Measurements from ENCODE around the gene COPS9.

DNA sequence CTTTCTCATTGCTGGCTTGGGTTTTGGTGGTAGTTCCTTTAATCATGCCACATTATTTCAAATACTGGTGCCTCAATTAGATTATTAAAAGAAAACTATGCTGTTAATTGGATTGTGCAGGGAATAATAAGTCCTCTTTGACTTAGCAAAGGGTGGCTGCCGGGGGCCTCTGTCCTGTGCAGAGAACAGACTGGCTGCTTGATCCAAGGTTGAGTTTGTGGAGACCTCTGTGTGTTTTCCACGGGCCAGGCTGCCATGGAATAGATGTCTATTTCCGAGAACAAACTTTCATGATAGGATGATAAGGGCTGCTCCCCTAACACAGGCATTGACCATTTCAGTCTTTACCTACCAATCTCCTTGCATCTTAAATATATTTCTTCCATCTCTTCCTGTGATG is 34.8 kb upstream of the COPS9 start:
- TF ChIP-seq, protein P1, sequence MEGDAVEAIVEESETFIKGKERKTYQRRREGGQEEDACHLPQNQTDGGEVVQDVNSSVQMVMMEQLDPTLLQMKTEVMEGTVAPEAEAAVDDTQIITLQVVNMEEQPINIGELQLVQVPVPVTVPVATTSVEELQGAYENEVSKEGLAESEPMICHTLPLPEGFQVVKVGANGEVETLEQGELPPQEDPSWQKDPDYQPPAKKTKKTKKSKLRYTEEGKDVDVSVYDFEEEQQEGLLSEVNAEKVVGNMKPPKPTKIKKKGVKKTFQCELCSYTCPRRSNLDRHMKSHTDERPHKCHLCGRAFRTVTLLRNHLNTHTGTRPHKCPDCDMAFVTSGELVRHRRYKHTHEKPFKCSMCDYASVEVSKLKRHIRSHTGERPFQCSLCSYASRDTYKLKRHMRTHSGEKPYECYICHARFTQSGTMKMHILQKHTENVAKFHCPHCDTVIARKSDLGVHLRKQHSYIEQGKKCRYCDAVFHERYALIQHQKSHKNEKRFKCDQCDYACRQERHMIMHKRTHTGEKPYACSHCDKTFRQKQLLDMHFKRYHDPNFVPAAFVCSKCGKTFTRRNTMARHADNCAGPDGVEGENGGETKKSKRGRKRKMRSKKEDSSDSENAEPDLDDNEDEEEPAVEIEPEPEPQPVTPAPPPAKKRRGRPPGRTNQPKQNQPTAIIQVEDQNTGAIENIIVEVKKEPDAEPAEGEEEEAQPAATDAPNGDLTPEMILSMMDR (conservative IDR thresholded peaks at IDR 0.05): no peak
- TF ChIP-seq ZFX (IDR thresholded peaks at IDR 0.05): no peak

Data from C4-2B (cell line).